Daoy (cell line): Measurements from ENCODE around the gene MAP1B. TPM values are rescaled to one million over a fixed set of nuclear protein-coding genes. Genes with fewer than 3 reads are reported as not detected.

Experiments used
- DNase-seq: peaks from one replicate; pipeline ENCODE4 v3.0.0-alpha.2; 2015; ENCODE audit warnings: low read depth
- total RNA-seq: library from RNA; depleted of rRNA; stranded (reverse); fragments of >200 nt; shearing (Covaris generic); gene quantifications from 2 replicates; pipeline ENCODE4 v1.2.3, GENCODE V29; 2014

MAP1B gene
- total RNA-seq, 1 experiment from 2014 or later: 44.0 TPM

DNA sequence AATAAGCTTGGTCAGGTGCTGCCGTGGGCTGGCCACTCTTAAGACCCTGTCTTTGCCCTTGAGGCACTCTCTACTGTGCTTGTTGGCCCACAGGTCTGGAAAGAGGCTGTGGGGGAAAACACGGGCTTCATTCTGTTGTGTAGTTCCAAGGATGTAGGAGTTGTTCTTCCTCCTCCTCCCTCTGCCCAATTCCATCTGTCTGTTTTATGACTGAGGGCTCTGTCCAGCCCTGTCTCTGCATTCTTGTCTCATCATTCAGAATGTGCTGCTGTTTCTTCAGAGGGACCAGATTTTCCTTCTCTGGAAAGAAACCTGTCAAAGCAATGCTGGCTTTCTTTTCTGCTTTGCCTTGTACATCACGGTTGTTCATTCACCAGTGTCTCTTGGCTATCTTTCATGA lies 84.1 kb downstream of the MAP1B start:
- DNase-seq: no peak

DNA sequence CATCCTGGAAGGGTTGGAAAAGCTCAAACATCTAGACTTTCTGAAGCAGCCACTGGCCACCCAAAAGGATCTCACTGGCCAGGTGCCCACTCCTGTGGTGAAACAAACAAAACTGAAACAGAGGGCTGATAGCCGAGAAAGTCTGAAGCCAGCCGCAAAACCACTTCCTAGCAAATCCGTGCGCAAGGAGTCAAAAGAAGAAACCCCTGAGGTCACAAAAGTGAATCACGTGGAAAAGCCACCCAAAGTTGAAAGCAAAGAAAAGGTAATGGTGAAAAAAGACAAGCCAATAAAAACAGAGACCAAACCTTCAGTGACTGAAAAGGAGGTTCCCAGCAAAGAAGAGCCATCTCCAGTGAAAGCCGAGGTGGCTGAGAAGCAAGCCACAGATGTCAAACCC lies 87.6 kb downstream of the MAP1B start:
- DNase-seq: no peak

DNA sequence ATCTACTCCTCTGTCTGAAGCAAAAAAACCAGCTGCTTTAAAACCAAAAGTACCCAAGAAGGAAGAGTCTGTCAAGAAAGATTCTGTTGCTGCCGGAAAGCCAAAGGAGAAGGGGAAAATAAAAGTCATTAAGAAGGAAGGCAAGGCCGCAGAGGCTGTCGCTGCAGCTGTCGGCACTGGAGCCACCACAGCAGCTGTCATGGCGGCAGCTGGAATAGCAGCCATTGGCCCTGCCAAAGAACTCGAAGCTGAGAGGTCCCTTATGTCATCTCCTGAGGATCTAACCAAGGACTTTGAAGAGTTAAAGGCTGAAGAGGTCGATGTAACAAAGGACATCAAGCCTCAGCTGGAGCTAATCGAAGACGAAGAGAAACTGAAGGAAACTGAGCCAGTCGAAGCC lies 88.3 kb downstream of the MAP1B start:
- no peak for DNase-seq

DNA sequence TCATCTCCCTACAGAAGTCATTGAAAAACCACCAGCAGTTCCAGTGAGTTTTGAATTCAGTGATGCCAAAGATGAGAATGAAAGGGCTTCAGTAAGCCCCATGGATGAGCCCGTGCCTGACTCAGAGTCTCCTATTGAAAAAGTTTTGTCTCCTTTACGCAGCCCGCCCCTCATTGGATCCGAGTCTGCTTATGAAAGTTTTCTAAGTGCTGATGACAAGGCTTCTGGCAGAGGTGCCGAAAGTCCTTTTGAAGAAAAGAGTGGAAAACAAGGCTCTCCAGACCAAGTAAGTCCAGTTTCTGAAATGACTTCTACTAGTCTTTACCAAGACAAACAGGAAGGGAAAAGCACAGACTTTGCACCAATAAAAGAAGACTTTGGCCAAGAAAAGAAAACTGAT lies 90.1 kb downstream of the MAP1B start:
- DNase-seq: no peak

DNA sequence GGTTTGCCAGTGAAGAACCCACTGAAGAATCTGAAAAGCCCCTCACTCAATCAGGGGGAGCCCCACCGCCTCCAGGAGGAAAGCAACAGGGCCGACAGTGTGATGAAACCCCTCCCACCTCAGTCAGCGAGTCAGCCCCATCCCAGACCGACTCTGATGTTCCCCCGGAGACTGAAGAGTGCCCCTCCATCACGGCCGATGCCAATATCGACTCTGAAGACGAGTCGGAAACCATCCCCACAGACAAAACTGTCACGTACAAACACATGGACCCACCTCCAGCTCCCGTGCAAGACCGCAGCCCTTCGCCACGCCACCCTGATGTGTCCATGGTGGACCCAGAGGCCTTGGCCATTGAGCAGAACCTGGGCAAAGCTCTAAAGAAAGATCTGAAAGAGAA lies 92.4 kb downstream of the MAP1B start:
- no peak for DNase-seq

DNA sequence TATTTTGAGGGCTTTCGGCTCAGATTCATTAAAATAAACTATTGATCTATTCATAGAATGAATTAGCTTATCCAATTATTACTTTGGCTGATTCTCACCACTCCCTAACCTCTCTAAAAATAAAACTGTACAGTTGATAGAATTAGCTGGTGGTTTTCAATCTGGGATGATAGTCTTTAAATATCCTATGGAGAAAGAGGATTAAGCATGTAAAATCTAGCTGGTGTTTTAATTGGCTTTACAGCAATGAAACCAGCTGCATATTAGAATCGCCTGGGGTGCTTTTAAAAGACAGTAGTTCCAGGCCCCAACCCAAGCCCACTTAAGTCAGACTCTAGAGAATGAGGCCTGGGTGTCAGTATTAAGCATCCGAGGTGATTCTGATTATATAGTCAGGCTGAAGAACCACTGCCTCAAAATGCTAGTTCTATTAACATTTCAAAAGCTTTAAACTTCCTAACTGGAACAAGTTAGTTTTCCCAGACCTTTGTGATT lies 95.1 kb downstream of the MAP1B start:
- DNase-seq: no peak

DNA sequence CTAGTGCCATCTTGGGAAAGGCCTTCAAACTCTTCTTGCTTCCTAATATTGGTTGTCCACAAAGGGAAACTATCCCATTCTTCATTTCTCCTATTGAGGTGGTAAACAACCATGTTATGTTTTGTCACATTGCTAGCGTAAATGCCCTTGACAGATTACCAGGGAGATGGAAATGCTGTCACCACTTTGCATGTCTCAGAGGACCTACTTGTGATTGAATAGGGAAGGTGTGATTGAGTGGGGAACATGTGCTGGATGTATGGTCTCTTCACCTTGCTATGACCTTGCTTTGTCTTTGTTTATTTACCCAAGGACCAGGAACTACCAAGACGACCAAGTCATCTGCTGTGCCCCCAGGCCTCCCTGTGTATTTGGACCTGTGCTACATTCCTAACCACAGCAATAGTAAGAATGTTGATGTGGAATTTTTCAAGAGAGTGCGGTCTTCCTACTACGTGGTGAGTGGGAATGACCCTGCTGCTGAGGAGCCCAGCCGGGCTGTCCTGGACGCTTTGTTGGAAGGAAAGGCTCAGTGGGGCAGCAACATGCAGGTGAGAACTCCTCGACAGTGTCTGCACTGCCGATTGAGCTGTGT lies 96.1 kb downstream of the MAP1B start:
- DNase-seq: peak; percentile 17

DNA sequence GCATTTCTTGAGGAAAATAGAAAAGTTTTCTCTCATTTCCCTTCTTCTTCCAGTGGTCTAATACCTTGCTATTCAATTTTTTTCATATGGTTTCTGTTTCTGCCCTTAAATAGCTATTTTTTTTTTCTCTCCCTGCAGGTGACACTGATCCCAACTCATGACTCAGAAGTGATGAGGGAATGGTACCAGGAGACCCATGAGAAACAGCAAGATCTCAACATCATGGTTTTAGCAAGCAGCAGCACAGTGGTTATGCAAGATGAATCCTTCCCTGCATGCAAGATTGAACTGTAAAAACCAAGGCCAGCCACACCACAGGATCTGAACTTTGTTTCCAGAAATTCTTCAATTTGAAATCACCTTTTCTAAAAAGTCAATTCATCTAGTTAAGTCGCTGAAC lies 97.7 kb downstream of the MAP1B start:
- no peak for DNase-seq

DNA sequence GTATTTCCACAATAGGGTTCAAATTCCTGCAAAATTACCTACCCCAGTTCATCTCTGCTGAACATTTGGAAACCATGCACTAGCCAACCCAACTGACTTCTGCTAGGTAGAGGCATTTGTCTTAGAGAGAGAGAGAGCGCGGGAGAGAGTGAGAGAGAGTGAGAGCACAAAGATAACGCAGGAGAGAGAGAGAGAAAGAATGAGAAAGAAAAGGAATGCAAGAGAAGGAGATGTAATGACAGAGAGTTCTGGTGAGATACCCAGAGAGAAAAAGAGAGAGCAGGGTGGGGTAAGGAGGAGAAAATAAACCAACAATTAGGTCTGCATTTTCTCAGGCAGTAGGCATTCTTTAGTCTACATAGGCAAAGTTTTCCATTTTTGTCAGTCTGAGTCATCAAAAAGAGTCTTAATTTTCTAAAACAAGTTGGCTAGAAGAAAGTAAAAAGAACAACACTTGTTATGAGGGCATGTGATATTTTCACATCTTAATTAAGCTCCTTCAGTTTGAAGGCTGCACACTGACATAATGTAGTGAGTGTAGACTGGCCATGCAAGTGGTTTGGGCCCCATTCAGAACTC lies 98.2 kb downstream of the MAP1B start:
- DNase-seq: no peak

DNA sequence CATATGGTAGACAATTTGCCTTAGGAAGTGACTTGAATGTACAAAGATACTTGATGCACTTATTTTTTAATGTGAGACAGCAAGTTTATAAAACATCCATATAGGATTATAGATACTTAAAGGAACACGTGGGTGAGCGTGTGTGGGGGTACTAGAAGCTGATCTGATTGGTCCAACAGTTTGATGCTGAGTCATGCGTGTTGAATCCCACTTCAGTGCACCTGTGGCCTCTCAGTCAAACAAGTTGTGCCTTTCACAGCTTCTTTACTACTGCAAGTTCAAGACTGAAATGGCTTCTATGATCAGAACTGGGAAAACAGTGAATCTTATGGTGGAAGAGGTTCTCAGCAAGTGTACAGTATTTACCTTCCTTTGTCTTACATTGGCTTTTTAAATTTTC lies 98.9 kb downstream of the MAP1B start:
- DNase-seq: no peak

DNA sequence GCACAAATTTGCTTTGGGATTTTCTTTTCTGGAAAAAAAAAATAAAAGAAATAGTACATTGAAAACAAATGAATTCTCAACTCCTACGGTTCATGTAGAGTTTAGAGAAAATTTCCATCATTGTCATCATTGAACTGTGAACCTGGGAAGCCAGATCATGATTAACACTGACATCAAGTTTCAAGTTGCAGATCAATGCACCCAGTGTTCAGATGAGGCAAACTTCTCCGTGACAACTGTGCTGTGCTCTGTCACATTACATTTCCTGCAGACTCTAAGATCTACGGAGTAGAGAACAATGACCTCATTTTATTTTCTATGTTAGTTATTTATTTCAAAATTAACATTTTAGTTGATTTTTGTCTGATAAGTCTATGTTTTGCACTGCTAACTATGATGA lies 99.7 kb downstream of the MAP1B start:
- DNase-seq: no peak

DNA sequence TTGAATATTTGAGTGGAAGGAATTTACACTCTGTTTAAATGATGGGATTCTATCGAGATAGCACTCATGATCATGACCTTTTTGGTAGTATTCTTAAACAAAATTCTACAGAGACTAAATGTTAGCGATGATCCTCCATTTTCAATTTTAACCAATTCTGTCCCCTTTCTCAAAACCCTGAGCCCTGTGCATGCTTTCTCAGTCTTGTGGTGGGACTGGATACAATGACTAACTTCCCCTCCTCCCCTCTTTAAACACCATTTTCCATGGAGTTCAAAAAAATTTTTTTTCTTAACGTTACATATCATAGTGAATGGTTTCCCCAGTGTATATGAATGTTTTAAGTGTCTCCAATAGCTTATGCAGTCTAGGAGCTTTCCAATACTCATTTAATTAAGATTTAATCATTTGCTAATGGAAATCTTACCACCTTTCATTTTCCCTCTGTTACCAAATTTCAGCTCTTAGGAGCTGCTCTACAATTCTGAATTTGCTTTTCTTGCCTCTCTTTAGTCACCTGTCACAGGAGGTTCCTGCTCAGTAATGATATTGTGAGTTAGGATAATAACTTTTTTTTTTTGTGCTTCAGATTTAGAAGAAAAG lies 101.2 kb downstream of the MAP1B start:
- no peak for DNase-seq

DNA sequence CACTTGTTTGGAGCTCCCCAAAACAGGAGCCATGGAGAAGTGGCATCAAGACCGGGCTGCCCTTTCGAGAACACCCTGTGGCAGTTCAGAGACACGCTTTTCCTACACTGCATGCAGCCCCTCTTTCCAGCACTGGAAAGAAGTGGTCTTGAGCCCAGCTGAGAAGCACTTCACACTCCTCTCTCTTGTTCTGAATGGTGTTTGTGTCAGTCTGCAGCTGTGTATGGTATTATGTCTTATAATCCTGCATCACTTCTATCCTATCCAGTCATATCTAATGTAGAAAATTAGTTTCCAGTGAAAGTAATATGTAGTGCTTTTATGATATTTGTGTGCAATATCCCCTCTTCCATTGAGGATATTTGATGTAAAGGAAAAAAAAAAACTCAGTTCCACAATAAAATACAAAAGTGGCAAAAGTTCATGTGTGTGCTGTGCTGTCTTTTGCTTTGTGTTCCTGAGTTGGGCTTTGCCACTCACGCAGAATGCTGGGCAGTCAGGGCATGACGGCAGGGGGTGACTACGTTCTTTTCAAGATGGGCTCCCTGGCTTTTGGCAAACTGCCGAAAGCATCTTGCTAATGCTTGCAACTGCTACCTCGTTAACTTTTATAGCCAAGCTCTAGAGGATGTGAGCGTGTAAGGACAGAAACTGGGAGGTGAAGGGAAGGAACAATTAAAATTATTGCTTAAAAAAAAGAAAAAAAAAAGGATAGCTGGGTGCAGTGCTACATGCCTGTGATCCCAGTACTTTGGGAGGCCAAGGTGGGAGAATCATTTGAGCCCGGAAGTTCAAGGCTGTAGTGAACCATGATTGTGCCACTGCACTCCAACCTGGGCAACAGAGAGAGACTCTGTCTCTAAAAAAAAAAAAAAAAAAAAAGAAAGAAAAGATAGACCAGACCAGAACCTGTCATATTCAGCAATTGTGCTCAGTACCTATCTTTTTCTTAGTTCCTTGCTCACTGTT lies 102.2 kb downstream of the MAP1B start:
- peak; percentile 68 for DNase-seq

DNA sequence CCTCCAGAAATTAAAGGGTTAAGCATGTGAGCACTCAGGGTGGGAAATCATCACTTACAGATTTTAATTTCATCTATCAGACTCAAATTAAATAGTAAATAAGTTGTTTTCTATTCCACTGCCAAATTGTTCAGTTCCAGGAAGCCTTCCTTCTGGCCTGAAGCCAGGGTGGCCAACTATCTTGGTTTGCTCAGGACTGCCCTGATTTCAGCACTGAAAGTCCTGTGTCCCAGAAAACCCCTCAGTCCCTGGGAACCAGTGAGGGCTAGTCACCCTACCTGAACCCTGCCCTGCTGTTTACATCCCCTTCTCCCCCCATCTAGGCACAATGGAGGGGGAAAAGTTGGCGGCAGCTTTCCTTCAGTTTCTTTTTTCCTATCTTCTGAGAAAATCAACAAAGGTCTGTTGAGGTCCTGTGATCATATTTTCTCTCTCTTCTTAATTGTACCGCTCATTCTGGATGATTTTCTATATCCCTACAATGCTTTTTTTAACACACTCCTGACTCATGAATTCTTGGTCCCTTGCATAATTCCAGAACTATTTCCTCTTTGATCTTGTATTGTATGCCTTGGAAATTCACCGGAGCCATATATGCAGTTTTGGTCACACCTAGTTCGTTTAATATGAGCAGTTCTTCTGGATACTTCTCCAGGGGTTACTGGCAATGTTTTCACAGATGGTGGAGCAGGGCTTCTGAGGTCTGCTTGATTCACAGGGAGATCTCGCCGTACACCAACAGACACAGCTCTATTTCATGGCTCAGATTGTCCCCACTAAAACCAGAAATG lies 103.8 kb downstream of the MAP1B start:
- DNase-seq: peak; percentile 72

DNA sequence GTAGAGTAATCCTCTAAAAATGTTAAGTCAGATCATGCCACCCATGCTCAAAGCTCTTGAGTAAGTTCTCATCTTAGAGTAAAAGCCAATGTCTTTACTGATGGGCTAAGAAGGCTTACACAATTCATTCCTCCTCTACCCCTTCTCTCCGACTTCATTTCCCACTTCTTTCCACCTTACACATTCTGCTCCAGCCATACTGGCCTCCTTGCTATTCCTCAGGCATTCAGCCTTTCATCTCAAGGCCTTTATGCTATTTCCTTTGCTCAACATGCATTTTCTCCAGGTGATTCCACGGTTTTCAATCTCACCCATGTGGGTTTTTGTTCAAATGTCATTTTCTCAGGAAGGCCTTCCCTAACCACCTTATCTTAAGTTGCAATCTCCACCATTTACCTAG lies 104.9 kb downstream of the MAP1B start:
- DNase-seq: no peak

DNA sequence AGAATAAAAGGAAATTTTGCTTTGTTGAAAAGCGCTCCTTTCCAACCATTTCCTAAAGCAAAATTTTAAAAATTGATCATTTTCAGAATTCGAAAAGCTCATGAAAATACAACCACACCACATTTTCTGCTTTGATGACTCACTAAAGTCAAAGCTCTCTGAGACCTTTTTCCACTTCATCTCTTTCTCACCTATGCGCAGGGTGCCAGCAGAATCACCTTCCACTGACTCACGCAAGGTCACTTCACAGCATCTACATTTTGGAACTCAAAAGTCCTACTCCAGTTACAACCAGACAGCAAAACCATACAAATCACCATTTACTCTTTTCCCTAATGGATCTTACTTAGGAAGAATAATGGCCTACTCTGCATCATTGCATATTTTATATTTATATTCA lies 106.2 kb downstream of the MAP1B start:
- DNase-seq: no peak

DNA sequence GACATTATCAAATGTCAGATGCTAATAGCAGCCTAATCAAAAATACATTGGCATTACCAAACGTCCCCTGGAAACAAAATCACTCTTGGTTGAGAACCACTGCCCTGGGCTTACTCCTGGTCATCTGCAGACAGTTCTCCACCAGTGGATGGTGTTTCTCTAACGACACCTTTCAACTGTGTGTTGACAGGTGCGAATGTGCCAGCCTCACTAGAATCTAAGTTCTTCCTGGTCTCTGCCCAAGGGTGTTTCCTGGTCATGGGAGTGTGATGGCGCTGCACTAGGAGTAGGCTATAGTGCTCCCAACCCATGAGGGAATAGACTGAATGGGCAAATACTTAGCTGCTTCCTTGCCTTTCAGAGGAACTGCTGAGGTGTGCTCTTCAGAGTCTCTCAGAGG lies 106.9 kb downstream of the MAP1B start:
- DNase-seq: no peak

DNA sequence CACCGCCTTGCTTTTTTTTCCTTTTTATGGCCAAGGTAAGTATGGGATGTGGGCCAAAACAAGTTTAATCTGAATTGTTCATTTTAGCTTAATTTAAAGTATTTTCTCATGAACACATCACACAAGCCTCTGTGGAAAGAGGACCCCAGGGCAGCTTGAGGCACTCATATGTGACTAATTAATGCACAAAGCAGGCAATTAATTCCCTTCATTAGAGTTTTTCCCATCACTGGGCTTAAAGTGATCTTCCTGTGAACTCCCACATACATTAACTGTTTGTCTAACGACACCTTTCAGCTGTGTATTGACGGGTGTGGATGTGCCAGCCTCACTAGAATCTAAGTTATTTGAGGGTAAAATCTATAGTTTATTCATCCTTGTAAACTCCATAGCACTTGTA lies 109.5 kb downstream of the MAP1B start:
- DNase-seq: no peak

DNA sequence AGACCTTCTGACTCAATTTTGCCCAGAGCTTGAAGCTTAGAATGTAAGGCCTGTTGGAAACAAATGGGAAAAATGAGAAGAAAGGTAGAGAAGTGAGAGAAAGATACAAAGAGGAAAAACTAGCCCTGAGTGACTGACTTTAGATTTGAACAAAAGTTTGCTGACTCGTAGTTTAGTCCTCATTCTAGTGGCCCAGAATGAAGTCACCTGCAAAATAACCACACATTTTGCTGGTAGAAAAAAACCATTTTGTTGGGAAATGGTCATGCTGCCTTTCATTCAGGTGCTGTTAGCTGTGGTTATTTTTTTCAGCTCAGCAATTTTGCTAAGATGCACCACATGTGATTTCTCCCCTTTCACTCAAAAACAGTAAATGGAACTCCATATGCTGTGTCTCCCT lies 113.8 kb downstream of the MAP1B start:
- no peak for DNase-seq

DNA sequence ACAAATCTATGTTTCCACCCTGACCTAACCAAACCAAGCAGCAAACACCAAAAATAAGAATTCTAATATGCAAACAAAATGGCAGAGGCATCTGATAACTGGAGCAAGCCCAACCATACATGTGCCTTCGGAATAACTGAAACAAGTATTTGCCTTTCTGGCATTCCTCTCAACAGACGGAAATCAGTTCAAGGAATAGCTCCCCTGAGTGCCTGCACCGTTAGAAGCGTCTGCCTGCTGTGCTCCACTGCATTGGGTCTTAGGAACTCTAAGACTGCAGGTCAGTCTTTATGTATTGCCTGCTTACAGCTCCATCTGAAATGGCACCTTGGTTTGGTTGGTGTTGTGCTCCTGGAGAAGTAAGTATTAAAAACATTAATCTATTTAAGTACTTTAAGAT lies 114.3 kb downstream of the MAP1B start:
- DNase-seq: no peak

DNA sequence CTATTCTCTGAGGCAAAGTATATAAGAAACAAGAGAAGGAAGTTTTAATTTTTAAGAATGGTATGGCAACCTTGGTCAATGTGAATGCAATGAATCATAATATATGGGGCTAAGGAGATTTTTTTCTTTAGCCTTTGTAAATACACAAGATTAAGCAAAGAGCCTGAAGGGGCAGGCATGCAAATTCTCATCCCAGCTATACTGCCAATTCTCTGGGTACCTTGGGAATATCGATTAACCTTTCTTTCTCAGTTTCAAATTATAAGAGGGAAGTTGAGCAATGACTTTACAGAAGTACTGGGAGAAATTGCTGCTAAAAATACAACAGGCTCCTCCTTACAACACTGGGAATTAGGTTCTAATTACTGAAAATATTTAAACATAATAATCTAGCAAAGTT lies 115.2 kb downstream of the MAP1B start:
- DNase-seq: no peak

DNA sequence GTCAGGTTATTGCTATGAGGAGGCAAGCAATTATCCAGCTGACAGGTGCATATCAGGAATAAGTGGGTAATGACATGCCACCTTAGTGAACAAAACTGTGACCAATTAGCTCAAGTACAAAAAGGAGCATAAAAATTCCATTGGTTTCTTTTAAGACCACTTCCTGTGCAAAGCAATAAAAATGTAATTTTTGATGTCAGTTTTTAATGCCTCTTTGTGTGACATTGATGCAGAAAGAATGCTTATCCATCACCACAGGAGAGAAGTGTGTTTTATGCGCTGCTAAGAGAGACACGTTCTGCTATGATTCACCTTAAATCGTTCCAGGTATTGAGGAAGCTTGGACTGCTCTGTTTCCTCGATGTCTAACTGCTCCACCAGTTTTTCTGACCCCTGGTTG lies 116.1 kb downstream of the MAP1B start:
- DNase-seq: no peak
